ENCODE data around the gene SLC25A29.

SLC25A29 gene

DNA sequence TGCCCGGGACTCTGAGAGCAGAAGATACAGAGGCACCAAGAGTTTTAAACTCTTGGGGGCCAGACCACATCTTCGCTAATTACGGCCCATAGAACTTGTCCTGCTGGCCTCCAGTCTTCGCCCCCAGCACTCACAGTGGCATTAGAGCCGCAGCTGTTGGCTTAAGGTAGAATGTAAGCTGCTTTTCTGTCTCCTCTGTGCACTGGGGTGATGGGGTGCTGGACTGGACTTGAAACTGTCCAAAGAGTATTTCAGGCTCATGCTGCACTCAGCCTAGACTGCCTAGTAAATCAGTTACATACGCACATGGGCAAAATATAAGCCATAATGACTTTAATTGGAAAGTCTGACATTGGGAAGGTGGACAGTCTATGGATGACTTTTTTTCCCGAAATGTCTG lies 38.3 kb downstream of the SLC25A29 start:
- in situ Hi-C loops (cut with HindIII; ENCODE audit: low sequenced_read_pairs) = no loop called here
- no peak overlapping the region for H3K4me3 ChIP-seq (ENCODE audit: low read depth, low read length)
- TF ChIP-seq CTCF (IDR thresholded peaks at IDR 0.05; ENCODE audit: low read depth, low read length) = no peak
- DNase-seq (ENCODE audit: low read depth, low spot score) = no peak

DNA sequence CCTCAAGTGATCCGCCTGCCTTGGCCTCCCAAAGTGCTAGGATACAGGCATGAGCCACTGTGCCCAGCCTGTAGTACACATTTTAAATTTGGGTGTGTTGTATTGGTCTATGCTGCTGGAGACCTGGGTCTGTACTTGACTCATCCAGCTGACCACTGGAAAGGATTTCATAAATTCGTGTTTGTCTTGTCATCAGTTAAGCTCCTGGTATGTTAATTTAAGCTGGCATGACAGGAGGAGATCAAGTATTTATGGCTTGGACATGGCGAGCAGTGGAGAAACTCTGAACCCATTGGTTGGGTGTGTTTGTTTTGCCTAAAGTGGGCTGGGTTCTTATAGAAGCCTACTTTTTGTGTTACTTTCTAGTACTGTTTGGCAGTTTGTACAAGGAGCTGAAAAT lies 43.1 kb downstream of the SLC25A29 start:
- no peak for TF ChIP-seq CTCF (IDR thresholded peaks at IDR 0.05; ENCODE audit: low read depth, low read length)
- DNase-seq (ENCODE audit: low read depth, low spot score) = no peak
- no peak overlapping the region for H3K4me3 ChIP-seq (ENCODE audit: low read depth, low read length)
- in situ Hi-C loops (cut with HindIII; ENCODE audit: low sequenced_read_pairs) = no loop called here

DNA sequence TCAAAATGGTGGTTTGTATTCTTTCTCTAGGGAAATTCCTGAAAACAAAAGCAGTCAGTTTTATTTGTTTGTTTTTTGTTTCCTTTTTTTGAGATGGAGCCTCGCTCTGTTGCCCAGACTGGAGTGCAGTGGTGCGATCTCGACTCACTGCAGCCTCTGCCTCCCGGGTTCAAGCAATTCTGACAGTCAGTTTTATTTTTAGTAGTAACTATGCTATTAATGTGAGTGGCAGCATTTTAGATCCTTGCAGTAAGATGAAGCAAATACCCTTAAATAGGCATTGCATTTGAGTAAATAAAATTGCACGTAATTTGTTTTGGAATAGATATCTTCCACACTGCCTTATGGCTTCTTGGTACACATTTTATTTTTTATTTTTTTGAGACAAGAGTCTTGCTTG lies 43.7 kb downstream of the SLC25A29 start:
- DNase-seq (ENCODE audit: low read depth, low spot score) = no peak
- H3K4me3 ChIP-seq (ENCODE audit: low read depth, low read length) = no peak overlapping the region
- TF ChIP-seq CTCF (IDR thresholded peaks at IDR 0.05; ENCODE audit: low read depth, low read length) = no peak
- in situ Hi-C loops (cut with HindIII; ENCODE audit: low sequenced_read_pairs) = no loop called here

- no peak overlapping the region for H3K4me3 ChIP-seq (ENCODE audit: low read depth, low read length)
- TF ChIP-seq CTCF (IDR thresholded peaks at IDR 0.05; ENCODE audit: low read depth, low read length) = no peak
- in situ Hi-C loops (cut with HindIII; ENCODE audit: low sequenced_read_pairs) = no loop called here
- DNase-seq (ENCODE audit: low read depth, low spot score) = no peak
Observed at GRCh38 chr14:100261621-100262020, 44.6 kb downstream of the SLC25A29 start.

- no peak overlapping the region for H3K4me3 ChIP-seq (ENCODE audit: low read depth, low read length)
- no peak for TF ChIP-seq CTCF (IDR thresholded peaks at IDR 0.05; ENCODE audit: low read depth, low read length)
- in situ Hi-C loops (cut with HindIII; ENCODE audit: low sequenced_read_pairs) = no loop called here
- DNase-seq (ENCODE audit: low read depth, low spot score) = no peak
Observed at GRCh38 chr14:100256339-100256895, 49.8 kb downstream of the SLC25A29 start.

GRCh38 chr14:100252684-100253083 lies 53.6 kb downstream of the SLC25A29 start:
- no peak for TF ChIP-seq CTCF (IDR thresholded peaks at IDR 0.05; ENCODE audit: low read depth, low read length)
- H3K4me3 ChIP-seq (ENCODE audit: low read depth, low read length) = no peak overlapping the region
- DNase-seq (ENCODE audit: low read depth, low spot score) = no peak
- in situ Hi-C loops (cut with HindIII; ENCODE audit: low sequenced_read_pairs) = no loop called here

All from astrocyte of the spinal cord (primary cell).